HG03575 (cell line): ENCODE results near the gene ZFP36L2.
A peak's percentile ranks its signal among the peaks of the same experiment; 100 is the strongest.

Experiments
- ATAC-seq: cut with Tn5 transposase; IDR thresholded peaks from one replicate; pipeline ENCODE4 v1.9.1; 2021; ENCODE audit not compliant: unreplicated experiment, insufficient number of reproducible peaks, low FRiP score; ENCODE audit errors: extremely low read depth

ZFP36L2 gene

DNA sequence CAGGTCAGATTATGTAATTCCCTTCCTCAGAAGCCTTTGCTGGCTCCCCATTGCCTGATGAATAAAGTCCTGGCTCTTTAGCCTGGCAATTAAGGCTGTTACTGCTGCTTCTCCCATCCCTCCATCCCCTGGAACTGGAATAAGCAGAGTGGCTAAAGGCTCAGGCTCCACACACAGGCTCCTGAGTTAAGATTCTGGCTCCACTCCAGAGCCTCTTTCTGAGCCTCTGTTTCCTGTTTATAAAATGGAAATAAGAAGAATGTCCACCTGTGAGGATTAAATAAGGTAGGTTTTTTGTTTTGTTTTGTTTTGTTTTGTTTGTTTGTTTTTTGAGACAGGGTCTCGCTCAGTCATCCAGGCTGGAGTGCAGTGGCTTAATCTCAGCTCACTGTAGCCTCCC is 50.0 kb downstream of the ZFP36L2 start:
- no peak for ATAC-seq

DNA sequence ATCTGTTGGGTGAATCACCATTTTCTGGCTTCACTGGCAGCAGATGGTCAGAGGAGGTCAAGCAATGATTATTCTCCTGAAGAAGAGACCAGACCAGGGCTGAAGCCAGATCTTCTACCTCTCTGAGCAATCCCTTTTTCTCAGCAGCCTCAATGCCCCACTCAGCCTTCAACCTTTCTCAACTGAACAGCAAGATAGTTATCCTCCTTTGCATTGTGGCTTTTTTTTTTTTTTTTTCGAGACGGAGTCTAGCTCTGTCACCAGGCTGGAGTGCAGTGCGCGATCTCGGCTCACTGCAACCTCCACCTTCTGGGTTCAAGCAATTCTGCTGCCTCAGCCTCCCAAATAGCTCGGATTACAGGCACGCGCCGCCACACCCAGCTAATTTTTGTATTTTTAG is 50.5 kb downstream of the ZFP36L2 start:
- no peak for ATAC-seq

DNA sequence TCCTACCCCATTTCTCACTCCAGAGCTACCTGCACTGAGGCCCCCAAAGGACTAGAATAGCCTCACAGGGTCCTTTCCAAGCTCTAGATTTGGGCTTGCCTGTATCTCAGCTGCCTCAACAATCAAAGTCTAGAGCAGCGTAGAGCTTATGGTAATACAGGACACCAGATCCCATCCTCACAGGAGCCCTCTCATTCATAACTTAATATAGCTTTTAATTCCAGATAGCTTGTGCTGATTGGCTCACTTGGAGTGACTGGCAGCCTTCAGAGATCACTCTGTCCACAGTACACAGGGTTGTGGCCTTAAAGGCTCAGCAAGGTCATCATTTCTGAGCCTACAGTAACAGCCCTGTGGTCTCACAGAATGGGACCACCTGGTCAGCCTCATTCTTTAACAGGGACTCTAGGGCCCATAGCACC is 51.4 kb downstream of the ZFP36L2 start:
- ATAC-seq: no peak

DNA sequence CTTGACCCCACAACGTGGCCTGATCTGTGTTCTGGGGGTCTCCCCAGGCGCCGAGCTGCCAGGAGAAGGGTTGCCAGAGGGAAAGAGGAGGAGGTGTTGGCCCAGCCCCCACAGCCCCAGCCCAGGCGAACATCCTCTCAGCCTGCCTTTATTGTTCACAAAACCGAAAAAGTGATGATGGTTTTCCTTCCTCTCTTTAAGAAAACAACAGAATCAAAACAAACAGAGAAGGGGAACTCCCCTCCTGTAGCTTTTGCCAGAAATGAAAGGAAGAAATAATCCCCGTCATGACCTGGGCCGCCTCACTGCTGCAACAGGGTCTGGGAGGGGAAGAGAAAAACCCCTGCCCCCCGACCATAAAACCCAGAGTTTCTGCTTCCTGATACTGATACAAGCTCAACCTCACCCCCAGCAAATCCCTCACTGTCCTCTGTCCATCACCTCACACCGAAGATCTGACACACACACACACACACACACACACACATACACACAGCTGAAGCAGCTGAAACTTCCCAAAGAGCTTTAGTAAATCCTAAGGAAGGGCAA is 52.0 kb downstream of the ZFP36L2 start:
- peak; percentile 91 for ATAC-seq
